Ammon's horn (tissue), 1 donor: ENCODE results near the gene ARSB.

Source experiments
- DNase-seq: peaks from one replicate; pipeline ENCODE4 v3.0.0-alpha.2; 2016; ENCODE audit warnings: low spot score

The ARSB gene

DNA sequence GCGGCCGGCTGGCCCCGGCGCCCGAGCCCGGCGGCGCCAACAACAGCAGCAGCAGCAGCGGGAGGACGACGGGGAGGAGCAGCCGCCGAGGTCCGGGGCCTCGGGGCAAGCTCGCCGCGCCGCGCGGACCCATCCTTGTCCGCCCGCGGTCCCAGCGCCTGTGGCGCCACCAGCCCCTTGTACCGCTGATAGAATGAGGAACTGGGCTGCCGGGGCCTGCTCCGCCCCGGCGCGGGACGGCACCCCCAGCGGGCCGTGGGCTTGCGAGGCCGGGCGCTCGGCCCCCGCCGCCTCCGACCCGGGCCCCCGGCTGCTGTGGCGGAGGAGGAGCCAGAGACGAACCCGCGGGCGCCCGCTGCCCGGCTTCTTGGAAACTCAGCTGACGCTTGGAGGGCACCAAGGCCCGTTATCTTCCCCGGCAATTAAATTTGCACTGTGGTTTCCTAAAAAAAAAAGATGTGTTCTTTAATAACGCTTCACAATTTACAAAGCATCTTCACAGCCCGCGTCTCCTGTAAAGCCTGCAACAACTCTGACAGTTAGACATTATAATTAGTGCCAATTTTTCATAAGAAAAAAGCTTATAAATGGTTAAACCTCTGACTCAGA, at the start of gene ARSB:
ARSB (minus strand) TSS at position 195 of the 609 bp plus-strand sequence; CDS start at position 133, 62 bp downstream.
- peak; percentile 64 for DNase-seq

DNA sequence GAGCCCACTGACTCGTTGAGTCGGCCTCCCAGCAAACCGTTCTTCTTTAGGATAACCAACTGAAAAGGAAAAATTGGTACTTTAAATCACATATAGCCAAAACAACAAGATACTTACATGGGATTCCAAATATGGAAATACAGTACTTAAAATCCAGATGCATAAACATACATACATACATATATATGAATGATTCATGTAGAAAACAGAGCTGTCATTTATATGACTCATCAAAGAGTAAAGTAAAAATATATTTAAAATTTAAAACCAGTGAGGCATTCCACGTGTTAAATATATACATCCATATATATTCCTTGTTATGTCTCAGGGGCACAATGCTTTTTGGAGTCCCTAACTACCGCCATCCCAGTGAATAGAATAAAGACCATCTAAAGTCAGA, 47.7 kb upstream of the ARSB start:
- no peak for DNase-seq

DNA sequence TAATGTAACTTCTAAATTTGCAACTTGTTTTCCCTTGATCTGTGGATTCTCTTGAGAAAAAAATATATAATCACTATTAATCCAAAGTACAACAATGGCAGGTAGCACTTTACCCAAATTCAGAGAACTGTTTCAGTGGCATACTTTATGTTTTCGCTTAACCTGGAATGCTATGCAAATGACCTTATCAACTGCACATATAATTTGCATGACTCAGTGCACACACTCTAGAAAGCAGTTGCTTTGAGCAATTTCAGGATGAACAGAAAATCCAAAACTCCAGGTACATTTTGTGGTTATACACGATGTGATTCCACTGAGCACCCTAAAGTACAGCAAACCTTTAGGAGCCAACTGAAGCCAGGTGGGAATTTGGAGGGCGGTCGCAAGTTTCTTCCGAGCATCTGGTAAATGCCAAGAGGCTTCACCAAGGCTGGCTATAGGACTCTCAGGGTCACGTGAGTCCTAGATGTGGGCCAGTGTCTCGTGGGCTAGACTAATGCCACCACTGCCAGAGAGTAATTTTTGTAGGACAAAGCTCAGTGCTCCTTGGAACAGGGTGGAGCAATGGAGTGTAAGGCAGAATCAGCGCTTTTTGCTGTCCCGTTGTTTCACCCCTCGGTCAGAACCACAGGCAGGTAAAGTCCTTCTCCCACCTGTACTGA, 47.1 kb upstream of the ARSB start:
- DNase-seq = no peak

DNA sequence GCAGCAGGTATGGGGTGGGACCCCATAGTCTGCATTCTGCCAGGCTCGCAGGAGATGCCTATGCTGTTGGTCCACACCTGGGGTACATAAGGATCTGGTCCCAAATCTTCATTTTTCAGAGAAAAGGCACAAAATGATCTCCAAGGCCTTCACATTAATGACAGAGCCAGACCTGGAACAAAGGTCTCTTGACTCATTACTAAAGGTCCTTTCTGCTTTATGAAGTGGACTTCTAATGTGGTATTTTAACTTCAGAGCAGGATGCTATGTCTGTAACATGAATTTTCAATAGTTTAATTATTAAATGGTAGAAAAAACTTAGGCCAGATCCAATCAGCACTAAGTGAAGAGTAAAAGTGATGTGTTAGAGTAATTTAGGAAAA, 46.4 kb upstream of the ARSB start:
- no peak for DNase-seq

DNA sequence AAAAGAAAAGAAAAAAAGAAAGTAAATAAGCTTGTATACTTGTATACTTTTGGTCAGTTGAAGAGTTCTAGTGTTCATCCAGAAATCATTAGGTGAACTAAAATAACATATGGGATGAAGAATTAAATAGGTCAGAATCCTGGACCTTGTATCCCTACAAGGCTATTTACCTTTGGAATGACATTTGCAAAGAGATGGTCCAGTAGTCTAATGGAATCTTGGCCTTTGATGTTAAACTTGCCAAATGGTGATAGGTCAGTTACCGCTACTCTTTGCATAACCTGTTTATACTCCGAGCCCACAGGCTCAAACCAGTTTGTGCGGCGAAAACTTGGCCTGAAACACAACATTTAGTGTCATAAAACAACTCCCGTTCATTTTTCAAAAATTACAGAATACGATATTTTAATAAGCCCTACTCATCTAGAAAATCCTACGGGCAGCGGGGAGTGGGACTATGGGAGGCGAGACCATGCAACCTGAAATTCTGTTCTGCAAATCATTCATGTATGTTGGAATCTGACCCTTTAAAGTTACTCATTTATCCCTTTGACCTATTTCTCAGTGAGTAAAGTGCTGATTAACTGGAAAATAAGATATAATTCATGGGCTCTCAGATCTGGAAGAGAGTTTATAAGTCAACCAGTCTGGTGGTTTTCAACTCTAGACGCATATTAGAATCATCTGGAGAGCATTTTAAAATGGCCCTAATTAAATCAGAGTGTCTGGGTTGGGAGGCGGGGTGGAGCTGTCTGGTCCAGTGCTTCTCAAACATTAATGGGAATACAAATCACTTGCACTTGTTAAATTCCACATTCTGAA, 45.8 kb upstream of the ARSB start:
- DNase-seq = no peak

DNA sequence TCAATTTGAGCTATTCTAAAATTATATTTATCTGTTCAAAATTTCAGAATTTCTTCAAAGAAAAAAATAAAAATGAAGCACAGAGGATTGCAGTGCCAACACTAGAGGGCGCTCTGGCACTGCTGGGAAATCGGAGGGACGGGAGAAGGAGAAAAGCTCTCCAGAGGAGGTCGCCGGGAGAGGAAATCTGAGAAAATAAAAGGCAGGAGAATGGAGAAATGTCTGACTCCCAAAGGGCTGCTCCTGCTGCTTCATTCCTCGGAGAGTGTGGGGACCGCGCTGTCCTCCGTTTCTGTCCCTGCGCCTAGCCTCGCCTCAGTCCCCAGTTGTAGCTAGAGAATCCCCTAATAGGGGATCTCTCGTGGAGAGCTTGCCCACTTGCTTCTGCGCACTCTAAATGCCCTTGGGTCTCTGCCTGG, 40.0 kb upstream of the ARSB start:
- DNase-seq = peak; percentile 72

DNA sequence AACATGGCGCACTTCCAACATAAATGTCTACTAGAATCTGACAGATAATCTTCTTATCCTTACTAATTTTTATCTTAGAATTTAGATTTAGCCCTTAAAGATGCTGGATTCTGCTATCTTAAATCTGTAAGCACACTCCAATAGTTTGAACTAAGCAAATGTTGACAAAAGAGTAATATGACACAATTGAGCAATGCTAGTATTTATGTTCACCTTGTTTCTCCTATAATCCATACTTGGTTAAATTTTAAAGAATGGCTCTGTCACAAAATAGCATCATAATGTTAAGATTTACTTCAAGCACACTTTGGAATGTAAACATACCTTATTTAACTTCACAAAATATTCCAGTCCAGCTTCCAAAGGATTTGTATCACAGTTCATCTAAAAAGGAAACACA, 38.8 kb upstream of the ARSB start:
- no peak for DNase-seq

DNA sequence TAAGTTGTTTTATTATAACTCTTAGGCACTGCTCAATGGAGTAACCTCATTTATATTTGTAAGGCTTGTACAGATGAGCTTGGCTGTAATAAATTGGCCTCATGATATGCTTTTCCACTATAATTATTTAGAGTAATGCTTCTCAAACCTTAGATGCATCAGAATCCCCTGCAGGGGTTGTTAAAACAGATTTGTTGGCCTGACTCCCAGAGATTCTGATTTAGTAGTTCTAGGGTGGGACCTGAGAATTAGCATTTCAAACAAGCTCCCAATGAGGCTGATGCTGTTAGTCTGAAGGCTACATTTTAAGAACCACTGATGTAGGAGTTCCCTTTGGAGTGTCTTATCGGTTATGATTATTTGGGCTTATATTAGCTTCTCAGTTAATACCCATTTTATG, 38.2 kb upstream of the ARSB start:
- no peak for DNase-seq

DNA sequence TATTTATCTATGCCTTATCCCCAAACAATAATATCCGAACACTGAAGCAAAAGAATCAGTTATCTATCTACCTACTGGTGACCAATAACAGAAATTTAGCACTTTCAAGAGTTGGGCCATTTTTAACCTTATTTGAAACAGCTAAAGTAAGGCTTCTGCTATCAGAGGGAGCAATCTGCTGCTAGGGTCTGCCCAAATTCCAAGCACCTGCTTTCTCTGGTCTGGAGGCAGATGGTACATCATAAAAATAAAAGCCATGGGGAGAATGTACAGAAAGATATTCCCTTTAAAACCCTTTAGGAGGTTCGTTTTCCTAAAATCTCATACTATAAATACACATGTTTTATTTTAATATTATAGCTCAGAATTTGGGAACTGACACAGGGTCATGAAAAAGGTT, 37.7 kb upstream of the ARSB start:
- no peak for DNase-seq

DNA sequence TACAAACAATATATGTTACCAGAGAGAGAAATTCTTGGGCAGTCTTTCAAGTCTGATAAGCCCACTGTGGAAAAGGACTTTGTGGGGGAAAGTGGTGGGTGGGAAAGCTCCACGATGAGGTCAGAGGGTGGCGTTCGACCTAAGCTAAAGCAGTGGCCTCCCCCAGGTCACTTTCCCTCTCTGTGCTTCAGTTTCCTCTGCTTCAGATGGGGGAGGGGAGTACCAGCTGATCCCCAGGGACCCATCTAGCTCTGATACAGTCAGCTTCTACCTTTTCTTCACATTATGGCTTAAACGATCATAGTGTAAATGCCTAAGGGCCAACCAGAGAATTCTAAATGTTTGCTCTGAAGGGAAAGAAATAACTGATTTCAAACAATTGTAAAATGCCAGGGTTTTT, 36.6 kb upstream of the ARSB start:
- no peak for DNase-seq

DNA sequence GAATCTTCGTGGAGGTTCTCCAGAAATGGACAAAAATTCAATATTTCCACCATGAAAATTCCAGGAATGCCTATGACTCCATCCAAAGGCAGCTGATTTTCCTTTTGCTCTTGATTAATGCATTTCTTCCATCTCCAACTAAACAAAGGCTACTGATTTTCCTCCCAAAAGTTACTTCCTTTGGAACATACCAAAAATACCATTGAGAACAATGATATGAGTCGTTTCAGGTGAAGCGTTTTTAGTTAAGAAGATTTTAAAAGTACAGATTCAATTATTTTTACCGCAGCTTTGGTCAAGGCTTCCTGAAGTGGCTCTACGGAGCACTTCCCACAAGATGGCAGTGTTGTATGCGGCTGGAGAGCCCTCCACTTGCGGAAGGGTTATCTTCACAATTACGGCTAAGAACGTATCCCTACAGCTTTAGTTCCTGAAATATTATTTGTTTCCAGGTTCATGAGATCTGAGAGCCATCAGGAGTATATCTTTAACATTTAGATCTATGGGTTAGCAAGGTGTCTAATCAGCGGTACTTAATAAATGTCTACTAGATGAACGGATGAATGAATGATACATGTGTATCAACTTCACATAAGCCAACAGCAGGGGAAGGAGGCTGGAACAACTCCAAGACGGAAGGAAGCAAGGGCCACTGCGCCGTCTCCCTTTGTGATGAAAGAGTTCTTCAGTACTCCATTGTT, 35.9 kb upstream of the ARSB start:
- peak; percentile 83 for DNase-seq

DNA sequence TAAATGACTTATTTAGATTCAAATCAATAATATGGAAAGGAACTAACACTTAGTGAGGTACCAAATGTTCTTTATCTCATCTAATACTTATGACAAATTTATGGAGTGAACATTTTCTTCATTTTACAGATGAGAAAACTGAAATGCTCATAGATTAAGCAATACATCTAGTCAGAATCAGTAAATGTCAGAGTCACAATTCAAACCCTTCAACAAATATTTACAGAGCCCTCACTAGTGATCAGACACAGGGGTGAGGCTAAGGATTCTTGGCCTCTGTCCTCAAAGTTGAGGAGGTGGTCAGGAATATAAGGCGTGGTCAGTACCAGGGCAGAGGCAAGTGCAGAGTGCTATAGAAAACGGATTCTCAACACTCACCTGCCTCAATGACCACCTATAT, 29.5 kb upstream of the ARSB start:
- no peak for DNase-seq

DNA sequence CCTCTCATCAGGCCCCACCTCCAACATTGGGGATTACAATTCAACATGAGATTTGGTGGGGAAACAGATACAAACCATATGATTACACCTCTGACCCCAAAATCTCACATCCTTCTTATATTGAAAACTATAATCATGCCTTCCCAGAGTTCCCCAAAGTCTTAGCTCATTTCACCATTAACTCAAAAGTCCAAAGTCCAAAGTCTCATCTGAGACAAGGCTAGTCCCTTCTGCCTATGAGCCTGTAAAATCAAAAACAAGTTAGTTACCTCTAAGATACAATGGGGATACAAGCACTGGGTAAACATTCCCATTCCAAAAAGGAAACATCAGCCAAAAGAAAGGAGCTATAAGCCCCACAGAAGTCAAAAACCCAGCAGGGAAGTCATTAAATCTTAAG, 26.8 kb upstream of the ARSB start:
- DNase-seq = no peak

DNA sequence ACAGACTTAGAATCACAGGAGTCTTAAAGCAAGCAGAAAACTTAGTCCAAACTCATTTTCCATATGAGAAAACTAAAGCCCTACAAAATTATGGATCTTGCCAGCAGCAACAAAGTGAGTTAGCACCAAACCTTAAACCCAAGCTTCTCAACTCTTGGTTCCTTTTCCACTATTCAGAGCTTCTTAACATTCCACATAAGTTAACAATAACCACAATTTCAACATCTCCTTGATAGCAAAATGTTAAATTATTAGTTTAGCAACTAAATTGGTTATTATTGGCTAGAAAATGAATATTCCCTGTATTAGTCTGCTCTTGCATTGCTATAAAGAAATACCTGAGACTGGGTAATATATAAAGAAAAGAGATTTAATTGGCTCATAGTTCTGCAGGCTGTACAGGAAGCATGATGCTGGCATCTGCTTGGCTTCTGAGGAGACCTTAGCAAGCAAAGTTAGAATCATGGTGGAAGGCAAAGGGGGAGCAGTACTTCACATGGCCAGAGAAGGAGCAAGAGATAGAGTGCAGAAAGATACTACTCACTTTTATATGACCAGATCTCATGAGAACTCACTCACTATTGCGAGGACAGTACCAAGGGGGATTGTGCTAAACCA, 26.2 kb upstream of the ARSB start:
- DNase-seq = no peak

DNA sequence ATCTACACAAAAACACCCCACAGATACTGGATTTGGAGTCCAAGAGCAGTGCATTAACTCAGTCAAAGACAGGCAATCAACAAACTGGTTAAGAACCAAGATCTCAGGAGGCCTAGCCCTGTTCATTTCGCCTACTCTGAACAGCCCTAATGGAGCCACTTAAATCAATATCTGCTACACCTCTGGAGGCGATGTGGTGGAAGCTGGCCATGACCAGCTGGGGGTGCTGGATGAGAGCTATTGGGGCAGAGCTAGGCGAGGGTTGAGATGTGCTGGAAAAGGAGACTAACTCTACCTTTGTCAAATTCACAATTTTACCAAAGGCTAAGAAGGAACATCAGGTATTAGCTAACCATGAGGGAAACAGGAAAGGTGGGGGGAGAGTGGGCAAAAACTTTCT, 23.3 kb upstream of the ARSB start:
- no peak for DNase-seq

DNA sequence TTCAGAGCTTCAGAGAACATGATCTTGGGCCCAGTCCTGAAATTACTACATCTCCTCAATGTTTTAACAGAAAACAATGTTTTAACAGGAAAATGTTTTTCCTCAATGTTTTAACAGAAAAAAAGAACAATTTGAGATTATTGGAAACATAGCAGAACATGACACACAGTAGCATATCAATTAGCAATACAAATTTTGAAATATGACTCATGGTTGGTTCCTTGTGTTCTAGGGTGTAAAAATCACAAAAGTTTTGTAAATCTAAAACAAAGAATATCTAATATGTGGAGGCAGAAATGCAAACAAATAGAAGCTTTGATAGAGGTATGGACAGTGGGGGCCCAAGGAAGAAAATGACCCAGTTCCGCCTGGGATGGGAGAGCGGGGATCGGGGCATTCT, 22.8 kb upstream of the ARSB start:
- no peak for DNase-seq

DNA sequence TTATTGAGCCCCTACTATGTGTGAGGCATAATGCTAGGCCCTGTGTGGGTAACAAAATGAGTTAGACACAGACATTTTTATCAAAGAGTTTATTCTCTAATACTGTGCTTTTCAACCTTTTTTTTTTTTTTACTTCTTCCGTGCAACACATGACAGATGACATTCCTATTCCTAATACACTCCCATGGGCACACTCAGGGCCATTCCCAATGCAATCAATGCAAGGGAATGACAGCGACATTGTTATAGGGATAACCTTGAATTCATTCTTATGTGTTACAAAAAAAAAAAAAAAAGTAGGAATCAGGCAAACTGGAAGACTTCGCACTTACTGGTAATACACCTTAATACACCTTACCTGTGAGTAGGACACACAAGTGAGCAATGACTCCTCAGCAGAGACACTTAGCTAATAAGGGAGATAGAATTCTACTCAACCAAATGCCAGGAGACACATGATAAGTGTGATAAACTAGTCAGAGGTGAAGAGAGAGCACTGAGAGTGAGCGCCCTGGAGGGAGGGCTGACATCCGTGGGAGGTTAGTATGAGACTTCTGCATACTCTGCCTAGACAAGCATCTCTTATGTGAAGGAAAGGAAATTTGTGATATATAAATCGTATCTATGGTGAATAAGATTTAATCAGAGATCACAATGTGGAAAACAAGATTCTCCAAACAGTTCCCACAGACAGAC, 21.0 kb upstream of the ARSB start:
- no peak for DNase-seq

DNA sequence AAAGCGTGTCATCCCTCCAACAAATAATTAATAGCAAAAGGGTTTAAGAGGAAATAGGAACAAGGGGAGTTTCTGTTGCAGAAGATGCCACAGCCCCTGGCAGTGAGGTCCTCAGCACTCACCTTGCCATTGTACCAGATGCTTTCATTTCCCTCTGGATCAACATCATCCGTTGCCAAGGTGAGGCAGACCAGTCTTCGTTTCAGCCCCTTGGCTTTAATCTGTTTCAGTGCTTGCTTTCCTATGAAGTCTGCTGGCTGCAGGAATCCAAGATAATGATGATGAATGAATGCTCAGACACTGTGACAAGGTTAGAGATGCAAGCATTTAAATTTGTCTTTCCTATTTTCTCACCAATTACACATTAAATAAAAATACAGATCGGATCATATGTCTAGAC, 20.0 kb upstream of the ARSB start:
- no peak for DNase-seq

DNA sequence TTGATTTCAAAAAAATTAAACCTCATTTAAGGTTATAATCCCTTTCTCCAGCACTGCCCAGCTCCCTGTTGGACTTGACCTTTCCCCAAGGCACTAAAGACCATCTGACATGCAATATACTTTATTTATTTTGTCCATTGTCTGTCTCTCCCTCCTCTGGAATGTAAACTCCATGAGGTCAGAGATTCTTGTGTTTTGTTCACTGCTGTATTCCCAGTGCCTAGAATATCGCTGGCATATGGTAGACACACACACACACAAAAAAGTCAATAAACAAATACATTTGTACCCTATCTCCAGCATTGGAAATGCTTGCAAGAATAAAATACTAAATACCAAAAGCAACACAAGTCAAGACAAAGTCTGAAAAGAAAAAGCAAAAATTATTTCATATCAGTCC, 17.3 kb upstream of the ARSB start:
- no peak for DNase-seq

DNA sequence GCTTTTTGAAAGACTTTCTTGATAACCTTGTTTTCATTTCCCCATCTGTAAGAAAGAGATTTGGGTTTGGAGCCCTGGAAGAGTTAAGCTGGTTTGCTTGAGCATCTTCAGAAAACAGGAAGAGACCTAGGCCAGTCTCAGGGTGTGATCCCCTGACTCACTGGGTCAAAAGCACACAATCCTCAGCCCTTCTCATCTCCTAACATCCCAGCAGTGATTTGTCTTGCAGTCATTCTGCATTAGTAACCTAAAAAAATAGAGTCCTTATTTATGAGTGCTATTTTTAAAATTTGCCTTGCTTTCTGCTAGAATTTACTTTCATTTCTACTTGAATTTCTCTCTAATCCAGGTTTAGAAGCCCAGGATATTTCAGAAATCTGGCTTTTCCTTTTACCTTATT, 16.4 kb upstream of the ARSB start:
- no peak for DNase-seq

DNA sequence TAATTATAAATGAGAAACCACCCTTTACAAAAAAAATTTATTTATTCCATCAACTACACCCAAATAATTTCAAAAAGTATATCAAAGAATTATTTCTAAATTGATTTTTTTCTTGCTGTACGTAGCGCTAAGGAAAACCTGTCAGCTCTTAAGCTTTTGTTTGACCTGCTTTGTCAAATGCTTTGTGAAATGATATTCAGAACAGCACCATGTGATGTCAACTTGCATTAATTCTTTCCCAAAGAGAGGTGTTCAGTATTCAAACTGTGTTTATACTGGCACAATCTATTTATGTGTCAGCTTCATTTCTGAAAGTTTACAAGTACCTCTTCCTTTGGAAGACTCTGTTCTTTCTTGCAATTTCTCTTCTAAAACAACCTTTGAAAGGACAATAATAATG, 12.0 kb upstream of the ARSB start:
- DNase-seq = no peak

DNA sequence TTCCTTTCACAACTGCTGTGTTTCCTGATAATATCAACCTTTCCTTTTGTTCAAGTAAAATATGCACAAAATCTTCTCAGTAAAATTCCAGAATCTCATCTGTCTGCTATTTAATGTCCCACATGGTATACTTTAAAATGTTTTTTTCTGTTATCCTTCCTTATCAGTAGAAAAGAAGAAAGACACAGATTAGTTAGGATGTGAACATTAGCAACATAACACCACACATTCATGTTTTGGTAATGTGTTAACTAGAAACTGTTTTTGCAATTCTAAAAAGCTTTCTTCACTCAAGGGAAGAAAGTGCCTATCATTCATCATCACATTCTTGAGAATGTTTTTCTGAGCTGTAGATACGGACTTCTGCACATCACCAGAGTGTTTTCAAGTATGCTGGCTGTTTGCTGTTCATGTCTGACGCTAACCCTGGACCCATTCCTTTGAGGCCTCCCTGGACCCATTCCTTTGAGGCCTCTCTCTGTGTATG, 10.5 kb upstream of the ARSB start:
- no peak for DNase-seq
